Liver (tissue), 3 donors: ENCODE data around the gene SLC2A9.

ENCODE experiments used
- ATF3 ChIP-seq: IDR thresholded peaks from 2 replicates; pipeline ENCODE4 v1.6.1; 2016; ENCODE audit warnings: antibody characterized with exemption
- JUND ChIP-seq, 2 donors: IDR thresholded peaks; 2 replicates each; pipeline ENCODE4 v1.6.1; 2016; ENCODE audit warnings: antibody characterized with exemption in 2 of 2
- TF ChIP-seq, protein P1 (sequence below): IDR thresholded peaks from 2 replicates; pipeline ENCODE4 v1.6.1; 2016; ENCODE audit warnings: antibody characterized with exemption
- TF ChIP-seq, protein P2 (sequence below): fragments of 150-350 bp; IDR thresholded peaks from 2 replicates; pipeline ENCODE4 v1.5.1; 2017; ENCODE audit warnings: improper control_type of control experiment, low read depth, low read length; ENCODE audit not compliant: missing input control
- donor health status: healthy.
- donor health status: healthy.

GRCh38 chr4:10040049-10040892, 19.0 kb upstream of the SLC2A9 start:
- TF ChIP-seq, protein P1, sequence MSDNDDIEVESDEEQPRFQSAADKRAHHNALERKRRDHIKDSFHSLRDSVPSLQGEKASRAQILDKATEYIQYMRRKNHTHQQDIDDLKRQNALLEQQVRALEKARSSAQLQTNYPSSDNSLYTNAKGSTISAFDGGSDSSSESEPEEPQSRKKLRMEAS, result no peak
- TF ChIP-seq, protein P2, sequence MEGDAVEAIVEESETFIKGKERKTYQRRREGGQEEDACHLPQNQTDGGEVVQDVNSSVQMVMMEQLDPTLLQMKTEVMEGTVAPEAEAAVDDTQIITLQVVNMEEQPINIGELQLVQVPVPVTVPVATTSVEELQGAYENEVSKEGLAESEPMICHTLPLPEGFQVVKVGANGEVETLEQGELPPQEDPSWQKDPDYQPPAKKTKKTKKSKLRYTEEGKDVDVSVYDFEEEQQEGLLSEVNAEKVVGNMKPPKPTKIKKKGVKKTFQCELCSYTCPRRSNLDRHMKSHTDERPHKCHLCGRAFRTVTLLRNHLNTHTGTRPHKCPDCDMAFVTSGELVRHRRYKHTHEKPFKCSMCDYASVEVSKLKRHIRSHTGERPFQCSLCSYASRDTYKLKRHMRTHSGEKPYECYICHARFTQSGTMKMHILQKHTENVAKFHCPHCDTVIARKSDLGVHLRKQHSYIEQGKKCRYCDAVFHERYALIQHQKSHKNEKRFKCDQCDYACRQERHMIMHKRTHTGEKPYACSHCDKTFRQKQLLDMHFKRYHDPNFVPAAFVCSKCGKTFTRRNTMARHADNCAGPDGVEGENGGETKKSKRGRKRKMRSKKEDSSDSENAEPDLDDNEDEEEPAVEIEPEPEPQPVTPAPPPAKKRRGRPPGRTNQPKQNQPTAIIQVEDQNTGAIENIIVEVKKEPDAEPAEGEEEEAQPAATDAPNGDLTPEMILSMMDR, result no peak
- TF ChIP-seq JUND (IDR thresholded peaks at IDR 0.05) (no peak), ATF3 (no peak)
